ENCODE data around the gene RBM25. TPM values are rescaled to one million over a fixed set of nuclear protein-coding genes. Genes with fewer than 3 reads are reported as not detected.

Gene RBM25
- polyA plus RNA-seq, 1 experiment: 52.4 TPM

DNA sequence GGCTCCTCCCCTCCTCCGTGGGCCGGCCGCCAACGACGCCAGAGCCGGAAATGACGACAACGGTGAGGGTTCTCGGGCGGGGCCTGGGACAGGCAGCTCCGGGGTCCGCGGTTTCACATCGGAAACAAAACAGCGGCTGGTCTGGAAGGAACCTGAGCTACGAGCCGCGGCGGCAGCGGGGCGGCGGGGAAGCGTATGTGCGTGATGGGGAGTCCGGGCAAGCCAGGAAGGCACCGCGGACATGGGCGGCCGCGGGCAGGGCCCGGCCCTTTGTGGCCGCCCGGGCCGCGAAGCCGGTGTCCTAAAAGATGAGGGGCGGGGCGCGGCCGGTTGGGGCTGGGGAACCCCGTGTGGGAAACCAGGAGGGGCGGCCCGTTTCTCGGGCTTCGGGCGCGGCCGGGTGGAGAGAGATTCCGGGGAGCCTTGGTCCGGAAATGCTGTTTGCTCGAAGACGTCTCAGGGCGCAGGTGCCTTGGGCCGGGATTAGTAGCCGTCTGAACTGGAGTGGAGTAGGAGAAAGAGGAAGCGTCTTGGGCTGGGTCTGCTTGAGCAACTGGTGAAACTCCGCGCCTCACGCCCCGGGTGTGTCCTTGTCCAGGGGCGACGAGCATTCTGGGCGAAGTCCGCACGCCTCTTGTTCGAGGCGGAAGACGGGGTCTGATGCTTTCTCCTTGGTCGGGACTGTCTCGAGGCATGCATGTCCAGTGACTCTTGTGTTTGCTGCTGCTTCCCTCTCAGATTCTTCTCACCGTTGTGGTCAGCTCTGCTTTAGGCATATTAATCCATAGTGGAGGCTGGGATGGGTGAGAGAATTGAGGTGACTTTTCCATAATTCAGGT, 78.3 kb downstream of the RBM25 start, which contains the start of gene PSEN1:
Gene PSEN1, plus strand, starts transcription at position 121 of the 839 bp plus-strand sequence. CDS start 11,513 bp downstream, outside the sequence.
- Histone ChIP-seq H3K27me3 (ENCODE audit: control insufficient read depth, insufficient read depth, low read length) (no peaks in the 10 kb centered on the region), H3K4me3 (ENCODE audit: low read depth, low read length) (peak within 1 kb of the TSS; percentile 90), H3K9me3 (ENCODE audit: control insufficient read depth, insufficient read depth, low read length) (peaks cover 8% of the 10 kb centered on the region), H3K27ac (ENCODE audit: low read depth, low read length) (peak within 1 kb of the TSS; percentile 93)
- DNase-seq (ENCODE audit: low read depth, low spot score): peak; percentile 76
- TF ChIP-seq, protein P1, sequence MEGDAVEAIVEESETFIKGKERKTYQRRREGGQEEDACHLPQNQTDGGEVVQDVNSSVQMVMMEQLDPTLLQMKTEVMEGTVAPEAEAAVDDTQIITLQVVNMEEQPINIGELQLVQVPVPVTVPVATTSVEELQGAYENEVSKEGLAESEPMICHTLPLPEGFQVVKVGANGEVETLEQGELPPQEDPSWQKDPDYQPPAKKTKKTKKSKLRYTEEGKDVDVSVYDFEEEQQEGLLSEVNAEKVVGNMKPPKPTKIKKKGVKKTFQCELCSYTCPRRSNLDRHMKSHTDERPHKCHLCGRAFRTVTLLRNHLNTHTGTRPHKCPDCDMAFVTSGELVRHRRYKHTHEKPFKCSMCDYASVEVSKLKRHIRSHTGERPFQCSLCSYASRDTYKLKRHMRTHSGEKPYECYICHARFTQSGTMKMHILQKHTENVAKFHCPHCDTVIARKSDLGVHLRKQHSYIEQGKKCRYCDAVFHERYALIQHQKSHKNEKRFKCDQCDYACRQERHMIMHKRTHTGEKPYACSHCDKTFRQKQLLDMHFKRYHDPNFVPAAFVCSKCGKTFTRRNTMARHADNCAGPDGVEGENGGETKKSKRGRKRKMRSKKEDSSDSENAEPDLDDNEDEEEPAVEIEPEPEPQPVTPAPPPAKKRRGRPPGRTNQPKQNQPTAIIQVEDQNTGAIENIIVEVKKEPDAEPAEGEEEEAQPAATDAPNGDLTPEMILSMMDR (IDR thresholded peaks at IDR 0.05; ENCODE audit: low read depth, low read length): no peak
- ChIA-PET CTCF (interaction anchor here (1.6 kb wide), 1 partner anchor 12 kb away, joined by 4 read pairs; no protein-coding TSS in a partner anchor), POLR2A (interaction anchor here (0.6 to 1.2 kb wide), 8 partner anchors 11 to 1194 kb away, joined by 3 to 11 read pairs (median 4); partner anchors contain the start of genes RBM25 and RIOX1)

DNA sequence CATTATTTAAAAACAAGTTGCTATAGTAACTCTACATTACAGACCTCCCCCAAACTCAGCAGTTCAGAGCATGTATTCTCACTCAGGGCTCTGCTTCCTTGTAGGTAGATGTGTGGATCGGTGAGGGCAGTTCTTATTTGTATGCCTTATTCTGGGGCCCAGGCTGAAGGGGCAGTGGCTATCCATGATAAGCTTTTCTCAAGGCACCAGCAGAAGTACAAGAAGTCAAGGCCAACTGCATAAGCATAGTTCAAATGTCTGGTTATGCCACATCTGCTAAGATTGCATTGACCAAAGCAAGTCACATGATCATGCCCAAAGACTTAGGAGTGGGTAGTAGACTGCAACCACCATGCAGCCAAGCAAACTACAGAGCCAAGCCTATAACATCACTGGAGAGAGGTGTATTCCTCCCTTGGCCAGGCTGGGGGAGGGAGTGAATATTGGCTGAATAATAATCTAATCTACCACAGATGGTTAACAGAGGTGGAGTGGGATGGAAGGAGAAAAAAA, 82.5 kb downstream of the RBM25 start:
- ChIA-PET CTCF (no interaction called here), POLR2A (no interaction called here)
- no peak overlapping the region for H3K27ac ChIP-seq (ENCODE audit: low read depth, low read length)
- H3K9me3 ChIP-seq (ENCODE audit: control insufficient read depth, insufficient read depth, low read length): no peaks in the 10 kb centered on the region; the same call in 1 of the 2 replicates
- no peaks in the 10 kb centered on the region for H3K27me3 ChIP-seq (ENCODE audit: control insufficient read depth, insufficient read depth, low read length)
- H3K4me3 ChIP-seq (ENCODE audit: low read depth, low read length): no peak overlapping the region
- no peak for DNase-seq (ENCODE audit: low read depth, low spot score)
- TF ChIP-seq, protein P1 (IDR thresholded peaks at IDR 0.05; ENCODE audit: low read depth, low read length): no peak

DNA sequence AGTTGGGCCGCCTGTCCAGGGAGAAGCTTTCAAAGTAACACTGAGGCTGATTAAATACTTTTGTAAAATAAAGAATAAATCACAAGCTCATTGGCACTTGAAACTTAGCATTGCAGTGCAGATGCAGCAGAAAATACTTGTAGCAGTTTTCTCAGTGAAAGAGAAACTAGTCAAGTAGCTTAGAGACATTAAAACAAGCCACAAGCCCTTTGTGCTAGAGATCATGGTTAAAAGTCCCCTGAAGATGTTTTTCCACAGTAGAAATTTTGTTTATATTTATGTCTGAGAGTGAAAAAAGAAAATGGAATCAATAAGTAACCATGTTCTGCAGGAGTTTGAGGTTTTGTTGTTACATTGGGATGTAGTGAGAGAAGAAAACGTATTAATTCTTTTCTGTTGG, 83.9 kb downstream of the RBM25 start:
- Histone ChIP-seq H3K27me3 (ENCODE audit: control insufficient read depth, insufficient read depth, low read length) (no peaks in the 10 kb centered on the region), H3K4me3 (ENCODE audit: low read depth, low read length) (no peak overlapping the region), H3K9me3 (ENCODE audit: control insufficient read depth, insufficient read depth, low read length) (no peaks in the 10 kb centered on the region), H3K27ac (ENCODE audit: low read depth, low read length) (no peak overlapping the region)
- ChIA-PET CTCF (interaction anchor here (0.6 kb wide), 2 partner anchors 35 to 94 kb away, joined by 3 read pairs; no protein-coding TSS in a partner anchor), POLR2A (no interaction called here)
- TF ChIP-seq, protein P1 (IDR thresholded peaks at IDR 0.05; ENCODE audit: low read depth, low read length): no peak
- no peak for DNase-seq (ENCODE audit: low read depth, low spot score)

DNA sequence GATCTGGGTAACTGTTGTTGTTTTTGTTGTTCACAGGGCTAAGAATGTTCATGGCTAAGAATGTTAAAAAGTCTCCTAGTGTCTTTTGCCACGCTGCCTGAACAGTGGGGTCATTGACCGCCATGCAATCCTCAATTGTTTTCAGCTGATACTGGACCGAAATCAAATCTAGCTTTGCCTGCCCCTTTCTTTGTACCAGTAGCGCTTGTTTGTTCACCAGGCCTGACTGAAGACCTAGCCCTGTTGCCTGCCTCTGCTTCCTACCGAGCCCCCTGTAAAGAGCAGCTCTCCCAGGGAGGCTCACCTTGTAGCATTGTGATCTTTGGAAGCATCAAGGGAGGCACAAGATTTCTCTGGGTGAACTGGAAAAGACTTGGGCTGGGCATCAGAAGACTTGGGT, 84.7 kb downstream of the RBM25 start:
- no peak for DNase-seq (ENCODE audit: low read depth, low spot score)
- H3K9me3 ChIP-seq (ENCODE audit: control insufficient read depth, insufficient read depth, low read length): no peaks in the 10 kb centered on the region
- ChIA-PET POLR2A (no interaction called here), CTCF (no interaction called here)
- no peaks in the 10 kb centered on the region for H3K27me3 ChIP-seq (ENCODE audit: control insufficient read depth, insufficient read depth, low read length)
- TF ChIP-seq, protein P1 (IDR thresholded peaks at IDR 0.05; ENCODE audit: low read depth, low read length): no peak
- no peak overlapping the region for H3K4me3 ChIP-seq (ENCODE audit: low read depth, low read length)
- no peak overlapping the region for H3K27ac ChIP-seq (ENCODE audit: low read depth, low read length)

DNA sequence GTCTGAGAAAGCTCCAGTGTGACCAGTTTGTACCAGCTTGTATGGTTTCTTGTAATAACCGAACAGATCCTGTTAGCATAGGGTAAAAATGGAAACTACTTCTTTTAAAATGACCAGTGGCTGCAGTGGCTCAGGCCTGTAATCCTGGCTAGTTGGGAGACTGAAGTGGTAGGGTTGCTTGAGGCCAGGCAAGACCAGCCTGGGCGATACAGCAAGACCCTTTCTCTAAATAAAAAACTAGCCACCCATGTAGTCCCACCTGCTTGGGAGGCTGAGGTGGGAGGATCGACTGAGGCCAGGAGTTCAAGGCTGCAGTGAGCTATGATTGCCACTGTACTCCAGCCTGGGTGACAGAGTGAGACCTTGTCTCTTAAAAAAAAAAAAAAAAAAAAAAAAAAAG, 85.3 kb downstream of the RBM25 start:
- TF ChIP-seq, protein P1 (IDR thresholded peaks at IDR 0.05; ENCODE audit: low read depth, low read length): no peak
- H3K9me3 ChIP-seq (ENCODE audit: control insufficient read depth, insufficient read depth, low read length): no peaks in the 10 kb centered on the region
- ChIA-PET POLR2A (no interaction called here), CTCF (no interaction called here)
- DNase-seq (ENCODE audit: low read depth, low spot score): no peak
- H3K4me3 ChIP-seq (ENCODE audit: low read depth, low read length): no peak overlapping the region
- no peak overlapping the region for H3K27ac ChIP-seq (ENCODE audit: low read depth, low read length)
- no peaks in the 10 kb centered on the region for H3K27me3 ChIP-seq (ENCODE audit: control insufficient read depth, insufficient read depth, low read length)
